ENCODE data around the gene CLP1. TPM values are rescaled to one million over a fixed set of nuclear protein-coding genes. Genes with fewer than 3 reads are reported as not detected.

Gene CLP1
- total RNA-seq, 2 donors from 2014 or later: 15.0 TPM

GRCh38 chr11:57618438-57618837, 39.1 kb upstream of the CLP1 start:
- Histone ChIP-seq H3K27me3 (replicated peaks; ENCODE audit: insufficient read depth) (no peaks in the 10 kb centered on the region), H3K4me3 (no peak overlapping the region), H3K36me3 (peaks cover 13% of the 10 kb centered on the region), H3K4me1 (ENCODE audit: control insufficient read depth in 1 of 2, low read depth in 2 of 2) (no peaks in the 10 kb centered on the region), H3K27ac (no peak overlapping the region), H3K9me3 (no peaks in the 10 kb centered on the region)
- no peak for ATAC-seq (ENCODE audit: insufficient number of reproducible peaks, low FRiP score, low read depth)
- DNase-seq (ENCODE audit: low spot score): no peak
- no peak for TF ChIP-seq CTCF (IDR thresholded peaks at IDR 0.05)

DNA sequence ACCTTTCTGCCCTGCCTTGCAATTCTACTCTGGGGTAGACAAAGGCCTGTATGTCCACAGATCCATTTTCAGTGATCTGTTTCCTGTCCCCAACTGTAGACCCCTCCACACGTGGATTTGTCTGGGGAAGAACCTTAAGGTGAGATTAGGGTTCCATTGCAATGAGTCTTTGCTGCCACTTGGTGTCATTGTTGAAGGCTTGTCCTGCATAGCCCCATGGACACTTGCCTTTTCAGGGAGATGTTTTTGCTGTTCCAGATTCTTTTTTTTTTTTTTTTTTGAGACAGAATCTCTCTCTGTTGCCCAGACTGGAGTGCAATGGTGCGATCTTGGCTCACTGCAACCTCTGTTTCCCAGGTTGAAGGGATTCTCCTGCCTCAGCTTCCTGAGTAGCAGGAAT, 38.2 kb upstream of the CLP1 start:
- DNase-seq (ENCODE audit: low spot score) (no peak), ATAC-seq (ENCODE audit: insufficient number of reproducible peaks, low FRiP score, low read depth) (no peak)
- TF ChIP-seq CTCF (IDR thresholded peaks at IDR 0.05): no peak
- Histone ChIP-seq H3K4me1 (ENCODE audit: control insufficient read depth in 1 of 2, low read depth in 2 of 2) (no peaks in the 10 kb centered on the region), H3K27ac (no peak overlapping the region), H3K27me3 (replicated peaks; ENCODE audit: insufficient read depth) (no peaks in the 10 kb centered on the region), H3K36me3 (peaks cover 7% of the 10 kb centered on the region), H3K9me3 (no peaks in the 10 kb centered on the region), H3K4me3 (no peak overlapping the region)

DNA sequence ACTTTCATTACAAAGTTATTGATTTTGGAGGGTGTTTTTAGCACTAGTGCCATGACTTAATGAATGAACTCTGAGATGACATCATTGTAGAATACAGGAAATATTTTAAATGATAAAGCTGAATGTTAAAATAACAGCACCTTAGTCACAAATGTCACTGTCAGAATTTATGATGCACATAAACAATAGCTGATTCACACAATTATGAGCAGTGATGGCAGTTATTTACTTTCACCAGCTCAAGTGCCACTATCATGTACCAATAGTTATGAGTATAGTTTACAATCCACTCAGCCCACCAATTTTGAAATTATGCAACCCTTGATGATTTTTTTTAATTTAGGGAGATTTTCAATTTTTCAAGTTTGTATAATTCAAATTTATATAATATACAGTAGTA, 37.1 kb upstream of the CLP1 start:
- no peak for TF ChIP-seq CTCF (IDR thresholded peaks at IDR 0.05)
- no peak for ATAC-seq (ENCODE audit: insufficient number of reproducible peaks, low FRiP score, low read depth)
- Histone ChIP-seq H3K4me3 (no peak overlapping the region), H3K27me3 (replicated peaks; ENCODE audit: insufficient read depth) (no peaks in the 10 kb centered on the region), H3K36me3 (peaks cover 3% of the 10 kb centered on the region), H3K4me1 (ENCODE audit: control insufficient read depth in 1 of 2, low read depth in 2 of 2) (no peaks in the 10 kb centered on the region), H3K9me3 (no peaks in the 10 kb centered on the region), H3K27ac (no peak overlapping the region)
- DNase-seq (ENCODE audit: low spot score): no peak

GRCh38 chr11:57622263-57622662, 35.3 kb upstream of the CLP1 start:
- no peaks in the 10 kb centered on the region for H3K9me3 ChIP-seq
- H3K27me3 ChIP-seq (replicated peaks; ENCODE audit: insufficient read depth): no peaks in the 10 kb centered on the region
- H3K27ac ChIP-seq: no peak overlapping the region
- ATAC-seq (ENCODE audit: insufficient number of reproducible peaks, low FRiP score, low read depth) (no peak), DNase-seq (ENCODE audit: low spot score) (no peak)
- H3K4me1 ChIP-seq (ENCODE audit: control insufficient read depth in 1 of 2, low read depth in 2 of 2): no peaks in the 10 kb centered on the region
- no peak for TF ChIP-seq CTCF (IDR thresholded peaks at IDR 0.05)
- H3K4me3 ChIP-seq: no peak overlapping the region
- peaks cover 3% of the 10 kb centered on the region for H3K36me3 ChIP-seq

DNA sequence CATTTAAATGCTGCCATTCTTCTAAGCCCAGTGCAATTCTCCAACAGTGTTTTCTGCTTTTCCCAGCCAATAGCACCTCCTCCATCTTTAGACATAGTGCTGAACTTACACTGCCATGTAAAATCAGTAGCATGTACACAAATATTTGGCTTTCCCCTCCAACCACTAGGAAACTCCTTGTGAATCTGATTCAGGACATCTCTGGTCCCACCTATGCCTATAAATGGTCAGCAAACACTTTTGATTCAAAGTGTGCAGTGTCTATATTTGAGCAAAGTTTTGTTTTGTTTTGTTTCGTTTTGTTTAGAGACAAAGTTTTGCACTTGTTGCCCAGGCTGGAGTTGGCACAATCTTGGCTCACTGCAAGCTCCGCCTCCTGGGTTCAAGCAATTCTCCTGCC, 32.7 kb upstream of the CLP1 start:
- peaks cover 3% of the 10 kb centered on the region for H3K36me3 ChIP-seq
- no peak overlapping the region for H3K27ac ChIP-seq
- H3K4me3 ChIP-seq: no peak overlapping the region
- ATAC-seq (ENCODE audit: insufficient number of reproducible peaks, low FRiP score, low read depth) (no peak), DNase-seq (ENCODE audit: low spot score) (no peak)
- H3K9me3 ChIP-seq: no peaks in the 10 kb centered on the region
- TF ChIP-seq CTCF (IDR thresholded peaks at IDR 0.05): no peak
- no peaks in the 10 kb centered on the region for H3K4me1 ChIP-seq (ENCODE audit: control insufficient read depth in 1 of 2, low read depth in 2 of 2)
- no peaks in the 10 kb centered on the region for H3K27me3 ChIP-seq (replicated peaks; ENCODE audit: insufficient read depth)

Measured in thoracic aorta (tissue), 2 donors.